ENCODE measurements around the gene ZNF71. TPM values are rescaled to one million over a fixed set of nuclear protein-coding genes. Genes with fewer than 3 reads are reported as not detected.
"Not testable (repeated sequence)": the region's sequence is repeated elsewhere in the genome, so short reads cannot be mapped to it uniquely, and the experiment has no call there.

ZNF71 gene
- total RNA-seq, 6 experiments from 2014 or later = 5.1 to 5.9 (median 5.6) TPM

DNA sequence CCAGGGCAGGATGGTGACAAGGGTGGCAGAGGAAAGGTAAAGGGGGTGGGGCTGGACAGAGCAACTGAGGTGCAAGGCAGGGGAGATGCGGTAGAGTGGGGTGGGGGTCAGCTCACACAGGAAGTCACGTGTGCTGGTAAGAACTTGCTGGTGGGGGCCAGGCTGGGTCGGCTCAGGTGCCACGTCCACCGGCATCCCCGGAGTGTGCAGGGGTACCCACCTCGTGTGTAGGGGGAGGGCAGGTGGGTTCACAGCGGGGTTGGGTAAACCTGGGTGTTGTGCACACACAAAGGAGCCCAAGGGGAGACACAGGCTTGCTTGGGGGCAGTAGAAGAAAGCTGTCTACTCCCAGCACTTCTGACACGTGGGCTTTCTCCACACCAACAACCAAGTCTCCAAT lies 73.6 kb downstream of the ZNF71 start:
- H3K4me1 Mint-ChIP-seq (ENCODE audit: low read depth) = no peaks in the 10 kb centered on the region
- no peaks in the 10 kb centered on the region; the same call in 1 of the 2 replicates for H3K27me3 Mint-ChIP-seq (ENCODE audit: insufficient read depth)
- H3K27ac Mint-ChIP-seq = no peak overlapping the region
- DNase-seq = no peak
- TF ChIP-seq CTCF (IDR thresholded peaks at IDR 0.05) = no peak
- H3K9me3 Mint-ChIP-seq = peaks cover 59% of the 10 kb centered on the region
- no peak overlapping the region for H3K4me3 Mint-ChIP-seq
- peaks cover 13% of the 10 kb centered on the region; the same call in 1 of the 2 replicates for H3K36me3 Mint-ChIP-seq (ENCODE audit: low read depth)

GRCh38 chr19:56670401-56670960 lies 75.4 kb downstream of the ZNF71 start:
- no peak for DNase-seq
- Mint-ChIP-seq H3K27me3 (ENCODE audit: insufficient read depth) (no peaks in the 10 kb centered on the region), H3K36me3 (ENCODE audit: low read depth) (peaks cover 9% of the 10 kb centered on the region; the same call in 1 of the 2 replicates), H3K4me3 (no peak overlapping the region), H3K9me3 (peaks cover 52% of the 10 kb centered on the region), H3K4me1 (ENCODE audit: low read depth) (no peaks in the 10 kb centered on the region), H3K27ac (no peak overlapping the region)
- no peak for TF ChIP-seq CTCF (IDR thresholded peaks at IDR 0.05)

DNA sequence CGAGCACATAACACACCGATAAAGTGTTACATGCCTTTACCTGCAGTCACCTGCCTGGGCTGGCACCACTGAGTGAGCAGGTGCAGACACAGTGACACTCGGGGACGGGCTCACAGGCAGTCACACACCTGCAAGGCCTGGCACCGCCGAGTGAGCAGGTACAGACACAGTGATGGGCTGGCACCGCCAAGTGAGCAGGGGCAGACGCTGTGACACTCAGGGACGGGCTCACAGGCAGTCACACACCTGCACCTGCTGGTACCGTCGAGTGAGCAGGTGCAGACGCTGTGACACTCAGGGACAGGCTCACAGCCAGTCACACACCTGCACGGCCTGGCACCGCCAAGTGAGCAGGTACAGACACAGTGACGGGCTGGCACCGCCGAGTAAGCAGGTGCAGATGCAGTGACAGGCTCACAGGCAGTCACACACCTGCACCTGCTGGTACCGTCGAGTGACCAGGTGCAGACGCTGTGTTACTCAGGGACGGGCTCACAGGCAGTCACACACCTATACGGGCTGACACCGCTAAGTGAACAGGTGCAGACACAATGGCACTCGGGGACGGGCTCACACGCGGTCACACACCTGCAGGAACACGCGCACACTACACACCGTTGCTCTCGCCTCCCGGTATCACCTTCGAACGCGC lies 76.0 kb downstream of the ZNF71 start:
- Mint-ChIP-seq H3K27ac (no peak overlapping the region), H3K36me3 (ENCODE audit: low read depth) (peaks cover 9% of the 10 kb centered on the region; the same call in 1 of the 2 replicates), H3K27me3 (ENCODE audit: insufficient read depth) (no peaks in the 10 kb centered on the region), H3K4me3 (no peak overlapping the region), H3K4me1 (ENCODE audit: low read depth) (no peaks in the 10 kb centered on the region), H3K9me3 (peaks cover 52% of the 10 kb centered on the region)
- TF ChIP-seq CTCF (IDR thresholded peaks at IDR 0.05) = no peak
- DNase-seq = no peak

DNA sequence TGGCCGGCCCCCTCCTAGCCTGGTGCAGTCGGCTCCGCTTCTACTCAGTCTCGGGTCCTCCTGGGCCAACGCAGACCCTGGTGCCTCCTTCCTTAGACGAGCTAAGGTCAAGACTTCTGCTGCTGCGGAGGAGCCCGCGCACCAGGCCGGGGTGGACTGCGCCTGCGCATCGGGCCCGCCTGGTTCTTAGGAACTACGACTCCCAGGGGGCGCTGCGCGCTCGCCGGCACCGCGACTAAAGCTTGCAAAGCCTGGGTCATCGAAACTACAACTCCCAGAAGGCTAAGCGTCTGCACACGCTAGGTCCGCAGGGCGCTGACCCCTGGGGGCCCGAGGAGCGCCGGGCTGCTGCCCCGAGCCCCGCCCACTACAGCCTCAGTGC lies 76.5 kb downstream of the ZNF71 start, which contains the start of gene ZNF835:
TSS of gene ZNF835 (minus strand) at position 145 of the 382 bp plus-strand sequence. CDS start 6,559 bp downstream, outside the sequence.
- Mint-ChIP-seq H3K27me3 (ENCODE audit: insufficient read depth) (no peaks in the 10 kb centered on the region), H3K27ac (no peak within 1 kb of the TSS), H3K36me3 (ENCODE audit: low read depth) (peaks cover 10% of the 10 kb centered on the region; the same call in 1 of the 2 replicates), H3K4me1 (ENCODE audit: low read depth) (no peaks in the 10 kb centered on the region), H3K9me3 (peaks cover 53% of the 10 kb centered on the region), H3K4me3 (no peak within 1 kb of the TSS)
- DNase-seq = no peak
- no peak for TF ChIP-seq CTCF (IDR thresholded peaks at IDR 0.05)

- not testable (repeated sequence) for H3K27ac Mint-ChIP-seq; H3K4me1 Mint-ChIP-seq (ENCODE audit: low read depth); H3K27me3 Mint-ChIP-seq (ENCODE audit: insufficient read depth); H3K4me3 Mint-ChIP-seq; DNase-seq
- Mint-ChIP-seq H3K36me3 (ENCODE audit: low read depth) (peaks cover 15% of the 10 kb centered on the region; the same call in 1 of the 2 replicates), H3K9me3 (peaks cover 48% of the 10 kb centered on the region)
Measured at GRCh38 chr19:56672610-56673009, 77.5 kb downstream of the ZNF71 start.

Other genes starting within 250 kb of the ZNF71 start
- gene ZNF582, start 201.8 kb upstream of the ZNF71 start, total RNA-seq (2021; fragmentation: NEBNext Ultra II Directional; extraction: Animal tissue kit (Norgen Biotek cat#: 25700)) = 1 to 10 TPM in 3 of 6 experiments, under 1 TPM in 3; 0.37 to 1.2 (median 0.81) TPM
- gene ZNF583, start 191.0 kb upstream of the ZNF71 start, total RNA-seq (2021; fragmentation: NEBNext Ultra II Directional; extraction: Animal tissue kit (Norgen Biotek cat#: 25700)) = 1 to 10 TPM; 3.5 to 5.3 (median 4.5) TPM
- gene ZNF667, start 118.0 kb upstream of the ZNF71 start, total RNA-seq (2021; fragmentation: NEBNext Ultra II Directional; extraction: Animal tissue kit (Norgen Biotek cat#: 25700)) = 1 to 10 TPM in 2 of 6 experiments, under 1 TPM in 4; 0.13 to 2.2 (median 0.49) TPM
- gene ZNF471, start 87.4 kb upstream of the ZNF71 start, total RNA-seq (2021; fragmentation: NEBNext Ultra II Directional; extraction: Animal tissue kit (Norgen Biotek cat#: 25700)) = 1 to 10 TPM; 2.0 to 2.8 (median 2.3) TPM
- 1 to 10 TPM; 3.8 to 5.8 (median 5.0) TPM for gene ZFP28, start 56.4 kb upstream of the ZNF71 start, total RNA-seq (2021; fragmentation: NEBNext Ultra II Directional; extraction: Animal tissue kit (Norgen Biotek cat#: 25700))
- gene ZNF470, start 27.8 kb upstream of the ZNF71 start, total RNA-seq (2021; fragmentation: NEBNext Ultra II Directional; extraction: Animal tissue kit (Norgen Biotek cat#: 25700)) = 1 to 10 TPM; 2.2 to 3.1 (median 2.6) TPM
- gene SMIM17, start 47.9 kb downstream of the ZNF71 start, total RNA-seq (2021; fragmentation: NEBNext Ultra II Directional; extraction: Animal tissue kit (Norgen Biotek cat#: 25700)) = under 1 TPM in 2 of 6 experiments, not detected in 4; 0.21 TPM
- not detected for gene ZNF835, start 76.5 kb downstream of the ZNF71 start, total RNA-seq (2021; fragmentation: NEBNext Ultra II Directional; extraction: Animal tissue kit (Norgen Biotek cat#: 25700))
- not detected for gene PEG3, start 245.4 kb downstream of the ZNF71 start, total RNA-seq (2021; fragmentation: NEBNext Ultra II Directional; extraction: Animal tissue kit (Norgen Biotek cat#: 25700))
- not detected for gene ZIM2, start 245.4 kb downstream of the ZNF71 start, total RNA-seq (2021; fragmentation: NEBNext Ultra II Directional; extraction: Animal tissue kit (Norgen Biotek cat#: 25700))